Neuronal stem cell (in vitro differentiated cells): ENCODE results near the gene EIF3K.

Experiments used
- DNase-seq: peaks from one replicate; pipeline ENCODE4 v3.0.0-alpha.2; 2013; ENCODE audit warnings: low spot score
- H2AFZ ChIP-seq: one replicate; pipeline ENCODE4 v1.6.1; 2013; ENCODE audit warnings: mild to moderate bottlenecking, low read length, inconsistent platforms
- H2AK5ac ChIP-seq: 2 replicates; pipeline ENCODE4 v1.6.1; 2013; ENCODE audit warnings: low read depth, mild to moderate bottlenecking, inconsistent platforms, low read length, moderate library complexity, mixed read lengths
- H2BK120ac ChIP-seq: 2 replicates; pipeline ENCODE4 v1.6.1; 2013; ENCODE audit warnings: low read depth, mild to moderate bottlenecking, inconsistent platforms, low read length, moderate library complexity, mixed read lengths
- H2BK12ac ChIP-seq: one replicate; pipeline ENCODE4 v1.6.1; 2013; ENCODE audit warnings: low read length, inconsistent platforms
- H2BK15ac ChIP-seq: 2 replicates; pipeline ENCODE4 v1.6.1; 2013; ENCODE audit warnings: mild to moderate bottlenecking, low read length, inconsistent platforms, mixed read lengths
- H2BK5ac ChIP-seq: one replicate; pipeline ENCODE4 v1.6.1; 2013; ENCODE audit warnings: inconsistent platforms, mild to moderate bottlenecking, low read length, moderate library complexity
- H3K14ac ChIP-seq: one replicate; pipeline ENCODE4 v1.6.1; 2013; ENCODE audit warnings: low read length, inconsistent platforms
- H3K18ac ChIP-seq: 2 replicates; pipeline ENCODE4 v1.6.1; 2013; ENCODE audit warnings: low read length, inconsistent platforms
- H3K23ac ChIP-seq: 2 replicates; pipeline ENCODE4 v1.6.1; 2013; ENCODE audit warnings: low read depth, mild to moderate bottlenecking, mixed read lengths, low read length, inconsistent platforms; ENCODE audit not compliant: poor library complexity
- H3K27ac ChIP-seq: replicated peaks from 3 replicates; pipeline ENCODE4 v1.5.1; 2013; ENCODE audit warnings: low read length, inconsistent platforms
- H3K27me3 ChIP-seq, 3 experiments: 2 replicates each; pipeline ENCODE4 v1.6.1; 2013; ENCODE audit warnings: low read length in 3 of 3, mild to moderate bottlenecking in 2 of 3, inconsistent platforms in 1 of 3, low read depth in 1 of 3, mixed read lengths in 1 of 3, moderate library complexity in 1 of 3; ENCODE audit not compliant: control insufficient read depth in 3 of 3, insufficient read depth in 3 of 3
- H3K36me3 ChIP-seq, 2 donors: replicated peaks in 1 of 2; 2 replicates each; pipeline ENCODE4 v1.6.1; 2013; ENCODE audit warnings: low read length in 2 of 2; ENCODE audit not compliant: control insufficient read depth in 2 of 2, insufficient read depth in 2 of 2
- H3K4ac ChIP-seq: 2 replicates; pipeline ENCODE4 v1.6.1; 2013; ENCODE audit warnings: inconsistent platforms, mild to moderate bottlenecking, low read length, moderate library complexity
- H3K4me1 ChIP-seq, 2 donors: 1 replicate in 1 of 2; 2 replicates in 1 of 2; pipeline ENCODE4 v1.6.1; 2013; ENCODE audit warnings: low read length in 2 of 2, low read depth in 1 of 2; ENCODE audit not compliant: control insufficient read depth in 2 of 2, insufficient read depth in 1 of 2
- H3K4me2 ChIP-seq: one replicate; pipeline ENCODE4 v1.6.1; 2013; ENCODE audit warnings: mild to moderate bottlenecking, low read length, inconsistent platforms; ENCODE audit not compliant: insufficient read depth, poor library complexity, severe bottlenecking
- H3K4me3 ChIP-seq, 2 donors: 2 replicates each; pipeline ENCODE4 v1.5.1; 2013; ENCODE audit warnings: low read length in 2 of 2, mild to moderate bottlenecking in 2 of 2, inconsistent platforms in 1 of 2, moderate library complexity in 1 of 2
- H3K79me1 ChIP-seq: one replicate; pipeline ENCODE4 v1.6.1; 2013; ENCODE audit warnings: low read depth, mild to moderate bottlenecking, inconsistent platforms, low read length, moderate library complexity
- H3K9ac ChIP-seq: one replicate; pipeline ENCODE4 v1.6.1; 2013; ENCODE audit warnings: mild to moderate bottlenecking, low read depth, low read length, inconsistent platforms; ENCODE audit not compliant: poor library complexity
- H3K9me3 ChIP-seq, 2 donors: replicated peaks in 1 of 2; 2 replicates each; pipeline versions ENCODE3 to v1.6.1; 2013; ENCODE audit warnings: low read length in 2 of 2, mild to moderate bottlenecking in 2 of 2, inconsistent platforms in 1 of 2, low read depth in 1 of 2, mixed read lengths in 1 of 2, moderate library complexity in 1 of 2; ENCODE audit not compliant: control insufficient read depth in 2 of 2, insufficient read depth in 1 of 2
- H4K8ac ChIP-seq: one replicate; pipeline ENCODE4 v1.6.1; 2013; ENCODE audit warnings: low read depth, mild to moderate bottlenecking, inconsistent platforms, low read length, moderate library complexity
- H4K91ac ChIP-seq: one replicate; pipeline ENCODE4 v1.6.1; 2013; ENCODE audit warnings: low read length, low read depth, mild to moderate bottlenecking, inconsistent platforms; ENCODE audit not compliant: poor library complexity
- WGBS, 2 donors: extraction: QIAGEN DNeasy Blood & Tissue Kit; methylation state at CpG; one replicate each; pipeline ENCODE4 v1.1.7; 2013; ENCODE audit warnings: missing lambda C conversion rate in 2 of 2, mixed read lengths in 1 of 2; ENCODE audit not compliant: insufficient read length in 2 of 2, insufficient replicate concordance in 1 of 2; ENCODE audit errors: extremely low coverage in 2 of 2; 5-methylcytosine and 5-hydroxymethylcytosine counted together

The EIF3K gene

GRCh38 chr19:38661136-38661535 lies 42.1 kb downstream of the EIF3K start:
- no peak overlapping the region for H2BK120ac ChIP-seq
- peaks cover 4% of the 10 kb centered on the region for H3K79me1 ChIP-seq
- H2AFZ ChIP-seq: no peak overlapping the region
- no peak overlapping the region for H4K91ac ChIP-seq
- H3K4me1 ChIP-seq: peaks cover 26 to 58% of the 10 kb centered on the region in 2 donors
- H3K27ac ChIP-seq: no peak overlapping the region
- no peak overlapping the region for H2BK12ac ChIP-seq
- WGBS, 2 donors: no CpG with 5 or more reads among the region's 7 CpGs
- H3K9me3 ChIP-seq: no peaks in the 10 kb centered on the region
- no peak overlapping the region for H3K4ac ChIP-seq
- peaks cover 5 to 46% of the 10 kb centered on the region in 2 donors for H3K36me3 ChIP-seq
- no peak for DNase-seq
- no peak overlapping the region for H3K4me2 ChIP-seq
- no peak overlapping the region for H3K14ac ChIP-seq
- H4K8ac ChIP-seq: no peak overlapping the region
- H3K27me3 ChIP-seq: no peaks in the 10 kb centered on the region
- no peak overlapping the region for H3K18ac ChIP-seq
- no peak overlapping the region for H2AK5ac ChIP-seq
- H3K23ac ChIP-seq: no peak overlapping the region
- peak overlapping the region; percentile 21 for H3K9ac ChIP-seq
- no peak overlapping the region for H2BK5ac ChIP-seq
- H3K4me3 ChIP-seq: no peak overlapping the region
- H2BK15ac ChIP-seq: no peak overlapping the region

- H3K18ac ChIP-seq: peak overlapping the region; percentile 9
- H3K79me1 ChIP-seq: peaks cover 4% of the 10 kb centered on the region
- H4K91ac ChIP-seq: no peak overlapping the region
- H3K4me1 ChIP-seq: peaks cover 35 to 57% of the 10 kb centered on the region in 2 donors
- no peak overlapping the region for H2BK12ac ChIP-seq
- no peak overlapping the region for H2BK120ac ChIP-seq
- H2BK15ac ChIP-seq: no peak overlapping the region
- H3K4me2 ChIP-seq: no peak overlapping the region
- no peak overlapping the region for H3K4ac ChIP-seq
- H2BK5ac ChIP-seq: no peak overlapping the region
- DNase-seq: no peak
- H2AFZ ChIP-seq: no peak overlapping the region
- WGBS, 2 donors: no CpG with 5 or more reads among the region's 1 CpG
- no peak overlapping the region for H2AK5ac ChIP-seq
- no peaks in the 10 kb centered on the region for H3K27me3 ChIP-seq
- H3K27ac ChIP-seq: no peak overlapping the region
- no peaks in the 10 kb centered on the region for H3K9me3 ChIP-seq
- no peak overlapping the region for H4K8ac ChIP-seq
- no peak overlapping the region for H3K9ac ChIP-seq
- H3K4me3 ChIP-seq: no peak overlapping the region
- no peak overlapping the region for H3K14ac ChIP-seq
- H3K36me3 ChIP-seq: peaks cover 5 to 38% of the 10 kb centered on the region in 2 donors
- H3K23ac ChIP-seq: no peak overlapping the region
Observed at GRCh38 chr19:38661996-38662395, 43.0 kb downstream of the EIF3K start.

- H3K36me3 ChIP-seq: peaks cover 3 to 37% of the 10 kb centered on the region in 2 donors
- H3K27ac ChIP-seq: no peak overlapping the region
- H3K9me3 ChIP-seq: no peaks in the 10 kb centered on the region
- H3K27me3 ChIP-seq: no peaks in the 10 kb centered on the region
- no CpG with 5 or more reads among the region's 7 CpGs for WGBS, 2 donors
- peaks cover 4% of the 10 kb centered on the region for H3K79me1 ChIP-seq
- no peak overlapping the region for H3K4me3 ChIP-seq
- no peak overlapping the region for H2AK5ac ChIP-seq
- H3K4me1 ChIP-seq: peaks cover 38 to 61% of the 10 kb centered on the region in 2 donors
- H3K4ac ChIP-seq: no peak overlapping the region
- H2BK120ac ChIP-seq: no peak overlapping the region
- no peak for DNase-seq
- peak overlapping the region; percentile 1 for H2BK5ac ChIP-seq
- H3K14ac ChIP-seq: no peak overlapping the region
- H2BK12ac ChIP-seq: no peak overlapping the region
- no peak overlapping the region for H3K18ac ChIP-seq
- H3K9ac ChIP-seq: no peak overlapping the region
- H3K23ac ChIP-seq: no peak overlapping the region
- no peak overlapping the region for H4K8ac ChIP-seq
- H4K91ac ChIP-seq: no peak overlapping the region
- no peak overlapping the region for H2AFZ ChIP-seq
- no peak overlapping the region for H2BK15ac ChIP-seq
- H3K4me2 ChIP-seq: no peak overlapping the region
Observed at GRCh38 chr19:38662537-38663155, 43.7 kb downstream of the EIF3K start.

GRCh38 chr19:38663156-38663651 lies 44.2 kb downstream of the EIF3K start:
- no peak overlapping the region for H3K4me3 ChIP-seq
- no peaks in the 10 kb centered on the region for H3K9me3 ChIP-seq
- H3K14ac ChIP-seq: no peak overlapping the region
- H3K4ac ChIP-seq: no peak overlapping the region
- peak overlapping the region; percentile 70 for H2AK5ac ChIP-seq
- H3K27ac ChIP-seq: peak overlapping the region; percentile 37
- H3K23ac ChIP-seq: no peak overlapping the region
- H3K18ac ChIP-seq: peak overlapping the region; percentile 7
- H4K91ac ChIP-seq: no peak overlapping the region
- no peak overlapping the region for H2BK15ac ChIP-seq
- peaks cover 5% of the 10 kb centered on the region for H3K79me1 ChIP-seq
- no peak overlapping the region for H2BK12ac ChIP-seq
- H2AFZ ChIP-seq: no peak overlapping the region
- H2BK5ac ChIP-seq: peak overlapping the region; percentile 1
- H3K27me3 ChIP-seq: no peaks in the 10 kb centered on the region
- no peak overlapping the region for H3K4me2 ChIP-seq
- WGBS, 2 donors: no CpG with 5 or more reads among the region's 22 CpGs
- no peak overlapping the region for H3K9ac ChIP-seq
- H2BK120ac ChIP-seq: no peak overlapping the region
- peaks cover 3 to 34% of the 10 kb centered on the region in 2 donors for H3K36me3 ChIP-seq
- H4K8ac ChIP-seq: no peak overlapping the region
- no peak for DNase-seq
- peaks cover 38 to 60% of the 10 kb centered on the region in 2 donors for H3K4me1 ChIP-seq
